Fibroblast of the aortic adventitia (primary cell): ENCODE results near the gene RECK. TPM values are rescaled to one million over a fixed set of nuclear protein-coding genes. Genes with fewer than 3 reads are reported as not detected.
"Not testable (repeated sequence)": the region's sequence is repeated elsewhere in the genome, so short reads cannot be mapped to it uniquely, and the experiment has no call there.

Experiments
- DNase-seq: peaks from one replicate; pipeline ENCODE4 v3.0.0-alpha.2; 2010; ENCODE audit warnings: low read depth
- H3K4me3 ChIP-seq: 2 replicates; pipeline ENCODE4 v1.5.1; 2011; ENCODE audit warnings: low read depth, mild to moderate bottlenecking, control low read depth, low read length, moderate library complexity
- CTCF ChIP-seq: IDR thresholded peaks from 2 replicates; pipeline ENCODE4 v1.5.1; 2011; ENCODE audit warnings: mild to moderate bottlenecking, low read length, control low read depth, inconsistent platforms; ENCODE audit not compliant: insufficient read depth
- total RNA-seq: library from RNA; depleted of rRNA; stranded (reverse); fragments of >200 nt; gene quantifications from 2 replicates; pipeline ENCODE4 v1.2.3, GENCODE V29; 2012; ENCODE audit warnings: low replicate concordance

RECK gene
- total RNA-seq, 1 donor = 61.8 TPM

- H3K4me3 ChIP-seq = no peak overlapping the region
- DNase-seq = no peak
- no peak for TF ChIP-seq CTCF
Measured at GRCh38 chr9:36080519-36080918, 43.8 kb downstream of the RECK start.

DNA sequence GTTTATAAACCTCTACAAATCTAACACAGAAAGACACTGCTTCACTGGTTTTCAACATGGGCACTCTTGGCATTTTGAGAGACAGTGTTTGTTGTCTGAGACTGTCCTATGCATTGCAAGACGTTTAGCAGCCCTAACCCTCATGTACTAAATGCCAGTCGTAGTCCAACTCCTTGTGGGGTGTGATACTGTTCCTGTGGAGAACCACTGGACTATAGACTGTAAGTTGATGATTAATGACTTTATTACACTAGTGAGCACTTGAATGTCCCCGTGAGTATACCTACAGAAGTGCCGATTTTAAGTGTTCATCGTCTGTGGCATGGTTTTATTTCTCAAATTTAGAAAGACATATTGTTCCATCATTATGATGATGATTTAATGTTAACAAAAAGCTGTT, 46.2 kb downstream of the RECK start:
- H3K4me3 ChIP-seq = no peak overlapping the region
- no peak for TF ChIP-seq CTCF
- DNase-seq = no peak

GRCh38 chr9:36086442-36086841, 49.7 kb downstream of the RECK start:
- no peak for TF ChIP-seq CTCF
- no peak overlapping the region for H3K4me3 ChIP-seq

GRCh38 chr9:36087054-36087453, 50.3 kb downstream of the RECK start:
- DNase-seq, H3K4me3 ChIP-seq: not testable (repeated sequence)

More at GRCh38 chr9:36086442-36086841, 49.7 kb downstream of the RECK start:
- DNase-seq = no peak

GRCh38 chr9:36088020-36088419, 51.3 kb downstream of the RECK start:
- no peak for TF ChIP-seq CTCF
- DNase-seq = no peak
- H3K4me3 ChIP-seq = no peak overlapping the region

DNA sequence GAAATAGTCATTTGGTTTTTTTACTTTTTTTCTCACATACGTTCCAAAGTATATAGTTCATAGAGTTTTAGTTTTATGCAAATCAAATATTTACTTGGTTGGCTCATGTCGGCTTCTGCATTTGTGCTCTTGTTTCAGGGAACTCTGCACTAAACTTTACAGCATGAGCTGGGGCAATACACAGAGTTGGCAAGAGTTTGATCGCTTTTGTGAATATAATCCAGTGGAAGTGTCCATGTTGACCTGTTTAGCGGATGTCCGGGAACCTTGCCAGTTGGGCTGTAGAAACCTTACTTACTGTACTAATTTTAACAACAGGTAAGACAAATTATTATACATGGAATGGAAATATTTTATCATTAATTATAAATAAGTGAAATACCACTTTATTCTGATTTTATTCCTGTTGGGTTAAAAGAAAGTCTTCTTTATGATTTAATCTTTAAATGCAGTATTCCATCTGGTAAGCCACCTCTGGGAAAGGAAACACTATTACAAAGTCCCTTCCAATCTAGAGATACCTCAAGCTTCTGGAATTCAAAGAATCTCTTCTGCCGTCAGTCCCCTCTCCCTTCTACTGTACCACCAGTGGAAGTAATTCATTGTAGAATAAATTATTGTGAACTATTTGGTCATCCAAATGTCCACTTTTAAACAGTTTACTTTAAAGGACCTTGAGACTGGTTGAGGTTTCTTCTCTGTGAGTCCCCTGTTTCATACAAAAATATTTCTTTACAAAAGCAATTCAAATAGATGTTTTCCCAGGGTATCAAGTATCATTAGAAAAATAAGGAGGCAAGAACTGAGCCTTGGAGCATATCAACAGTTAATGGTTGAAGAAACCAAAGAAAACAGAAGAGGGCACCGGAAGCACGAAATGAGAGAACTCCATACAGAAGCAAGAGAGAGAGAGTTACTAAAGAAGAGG, 54.6 kb downstream of the RECK start:
- no peak for TF ChIP-seq CTCF
- peak; percentile 74 for DNase-seq
- no peak overlapping the region for H3K4me3 ChIP-seq

- no peak overlapping the region for H3K4me3 ChIP-seq
- DNase-seq = no peak
- no peak for TF ChIP-seq CTCF
Measured at GRCh38 chr9:36092014-36092413, 55.3 kb downstream of the RECK start.
